Fibroblast of peridontal ligament (primary cell): ENCODE data around the gene SMAD3.

Experiments
- DNase-seq: peaks from one replicate; pipeline ENCODE4 v3.0.0-alpha.2; 2010; ENCODE audit errors: extremely low read depth

Gene SMAD3

DNA sequence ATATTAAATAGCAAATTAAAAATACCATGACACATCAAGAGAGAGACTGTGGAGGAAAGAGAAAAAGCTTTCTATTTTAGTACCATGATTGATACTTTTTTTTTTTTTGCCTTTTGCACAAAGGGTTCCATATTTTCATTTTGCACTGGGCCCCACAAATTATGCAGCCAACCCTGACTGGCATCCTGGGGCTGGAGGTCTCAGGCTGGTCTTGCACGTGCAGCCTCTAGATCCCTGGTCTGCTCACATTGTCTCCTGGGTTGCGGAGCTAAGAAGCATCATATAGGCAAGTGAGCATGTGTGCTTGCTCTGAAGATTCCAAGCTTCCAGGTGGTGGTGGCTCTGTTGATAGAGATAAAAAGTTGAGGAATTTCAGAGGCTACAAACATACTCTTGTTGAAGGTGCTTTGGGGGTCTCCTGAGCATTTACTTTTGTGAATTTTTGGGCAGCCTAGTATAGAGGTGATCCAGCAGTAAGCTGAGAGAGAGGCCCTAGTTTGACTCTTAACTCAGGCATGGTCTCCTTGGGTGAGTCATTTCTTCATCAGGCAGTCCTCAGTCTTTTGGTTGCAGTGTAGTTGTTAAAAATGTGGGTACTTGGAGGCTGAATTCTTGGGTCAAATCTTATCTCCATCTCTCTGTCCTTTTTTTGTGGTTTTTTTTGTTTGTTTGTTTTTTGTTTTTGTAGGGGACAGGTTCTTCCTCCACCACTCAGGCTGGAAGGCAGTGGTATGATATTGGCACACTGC, 31.3 kb downstream of the SMAD3 start:
- DNase-seq, result no peak

DNA sequence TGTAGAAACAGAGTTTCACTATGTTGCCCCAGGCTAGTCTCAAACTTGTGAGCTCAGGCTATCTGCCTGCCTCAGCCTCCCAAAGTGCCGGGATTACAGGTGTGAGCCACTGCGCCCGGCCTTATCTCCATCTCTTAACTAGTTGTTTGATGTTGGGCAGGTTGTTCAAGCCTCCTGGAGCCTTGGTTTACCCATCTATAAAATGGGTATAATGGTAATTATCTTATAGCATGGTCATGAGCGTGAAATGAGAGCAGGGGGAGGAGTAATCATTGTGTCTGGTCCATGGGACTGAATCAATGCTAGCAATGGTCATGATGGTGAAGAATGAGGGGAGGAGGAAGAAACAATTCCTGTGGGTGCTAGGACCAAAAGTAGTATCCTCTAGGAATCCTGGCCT, 32.0 kb downstream of the SMAD3 start:
- DNase-seq, result no peak

- DNase-seq, result peak; percentile 98
Measured at GRCh38 chr15:67097930-67098740, 32.7 kb downstream of the SMAD3 start.

GRCh38 chr15:67098768-67099282, 33.4 kb downstream of the SMAD3 start:
- DNase-seq, result no peak

DNA sequence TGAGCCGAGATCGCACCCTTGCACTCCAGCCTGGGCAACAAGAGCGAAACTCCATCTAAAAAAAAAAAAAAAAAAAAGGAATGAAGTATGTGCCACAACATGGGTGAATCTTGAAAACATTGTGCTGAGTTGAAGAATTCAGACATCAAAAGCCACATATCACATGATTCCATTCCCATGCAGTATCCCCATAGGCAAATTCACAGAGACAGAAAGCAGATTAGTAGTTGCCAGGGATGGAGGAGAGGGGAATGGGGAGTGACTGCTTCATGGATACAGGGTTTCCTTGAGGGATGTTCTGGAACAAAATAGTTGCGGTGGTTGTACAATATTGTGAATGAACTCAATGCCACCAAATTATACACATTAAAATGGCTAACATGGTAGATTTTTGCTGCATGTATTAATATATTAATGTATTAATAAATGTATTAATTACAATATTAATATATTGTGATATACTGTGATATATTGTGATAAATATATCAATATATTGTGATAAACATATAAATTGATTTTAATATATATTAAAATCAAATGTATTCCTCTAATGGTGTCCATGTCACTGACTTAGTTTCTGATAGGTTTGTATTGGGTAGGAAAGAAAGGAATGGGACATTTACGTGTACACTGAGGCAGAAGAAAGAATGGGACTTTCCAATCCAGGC, 34.9 kb downstream of the SMAD3 start:
- no peak for DNase-seq

DNA sequence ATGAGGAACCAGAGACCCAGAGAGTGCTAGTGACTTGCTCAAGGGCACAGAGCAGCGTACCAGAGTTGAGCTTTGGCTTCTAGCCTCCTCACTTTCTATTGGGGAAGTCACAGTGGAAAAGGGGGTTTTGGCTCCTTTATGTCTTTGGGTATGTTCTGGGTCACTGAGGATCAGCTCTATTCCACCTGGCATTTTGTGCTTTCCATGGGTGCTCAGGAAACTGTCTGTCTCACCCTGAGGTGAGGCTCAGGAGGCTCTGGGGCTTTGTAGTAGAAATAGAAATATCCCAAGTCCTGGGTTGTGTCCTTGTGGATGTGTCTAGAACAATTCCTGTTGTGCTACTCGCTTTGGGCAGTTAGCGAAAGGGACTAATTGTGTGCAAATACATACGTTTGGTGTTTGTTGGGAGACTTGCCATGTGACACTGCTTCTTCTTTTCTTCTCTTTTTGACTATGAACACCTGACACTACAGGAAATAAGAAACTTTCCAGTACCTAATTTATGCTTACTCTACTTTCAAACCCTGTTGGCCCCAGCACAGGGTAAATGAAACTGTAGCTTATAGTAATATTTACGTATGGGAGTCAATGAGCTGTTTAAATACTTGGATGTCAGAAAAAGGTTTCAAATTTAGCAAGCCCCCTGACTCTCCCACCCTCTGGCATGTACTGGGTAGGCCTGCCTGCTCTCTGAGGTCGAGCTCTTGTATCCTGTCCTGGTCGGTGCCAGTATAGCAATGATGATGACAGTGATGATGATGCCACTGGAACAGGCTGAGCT, 35.6 kb downstream of the SMAD3 start:
- no peak for DNase-seq

- peak; percentile 73 for DNase-seq
Measured at GRCh38 chr15:67101911-67102598, 36.7 kb downstream of the SMAD3 start.

GRCh38 chr15:67102599-67102929, 37.2 kb downstream of the SMAD3 start:
- no peak for DNase-seq

- DNase-seq, result no peak
Measured at GRCh38 chr15:67103021-67103420, 37.6 kb downstream of the SMAD3 start.

GRCh38 chr15:67103432-67103831, 38.0 kb downstream of the SMAD3 start:
- DNase-seq, result no peak

DNA sequence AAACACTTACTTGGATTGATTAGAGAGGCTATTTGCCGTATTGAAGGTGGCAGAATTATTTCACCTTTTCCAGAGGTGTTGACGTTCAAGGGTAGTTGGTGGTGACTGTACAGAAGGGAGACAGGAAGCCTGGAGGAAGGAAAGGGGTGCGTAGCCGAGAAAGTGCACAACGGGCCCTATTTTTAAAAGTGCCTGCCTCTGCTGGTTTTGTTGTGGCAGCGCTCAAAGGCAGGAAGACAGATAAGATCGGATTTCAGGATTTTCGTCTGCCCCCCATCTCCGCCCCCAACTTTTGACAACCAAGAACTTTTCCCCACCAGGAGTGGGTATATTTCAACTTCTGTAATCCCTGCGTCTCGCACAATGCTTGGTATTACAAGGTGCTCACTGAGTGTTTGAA, 38.5 kb downstream of the SMAD3 start:
- no peak for DNase-seq

DNA sequence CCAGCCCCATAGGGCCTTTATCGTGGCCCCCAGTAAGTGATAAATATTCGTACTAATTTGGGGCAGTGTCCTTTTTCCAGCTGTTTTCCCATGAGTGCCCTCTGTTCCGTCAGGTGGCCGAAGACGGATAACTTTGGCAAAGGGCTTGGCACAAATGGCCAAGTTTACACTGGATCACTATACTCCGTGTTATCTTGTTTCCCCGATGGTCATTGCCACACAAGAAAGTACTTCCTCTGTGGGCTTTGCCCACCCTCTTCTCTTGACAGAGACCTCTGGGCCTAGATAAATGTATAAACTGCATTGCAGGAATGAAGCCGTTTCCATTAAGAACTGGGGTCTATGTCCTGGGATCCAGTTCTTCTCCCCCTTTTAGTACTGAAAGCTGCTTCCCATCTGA, 39.1 kb downstream of the SMAD3 start:
- no peak for DNase-seq

DNA sequence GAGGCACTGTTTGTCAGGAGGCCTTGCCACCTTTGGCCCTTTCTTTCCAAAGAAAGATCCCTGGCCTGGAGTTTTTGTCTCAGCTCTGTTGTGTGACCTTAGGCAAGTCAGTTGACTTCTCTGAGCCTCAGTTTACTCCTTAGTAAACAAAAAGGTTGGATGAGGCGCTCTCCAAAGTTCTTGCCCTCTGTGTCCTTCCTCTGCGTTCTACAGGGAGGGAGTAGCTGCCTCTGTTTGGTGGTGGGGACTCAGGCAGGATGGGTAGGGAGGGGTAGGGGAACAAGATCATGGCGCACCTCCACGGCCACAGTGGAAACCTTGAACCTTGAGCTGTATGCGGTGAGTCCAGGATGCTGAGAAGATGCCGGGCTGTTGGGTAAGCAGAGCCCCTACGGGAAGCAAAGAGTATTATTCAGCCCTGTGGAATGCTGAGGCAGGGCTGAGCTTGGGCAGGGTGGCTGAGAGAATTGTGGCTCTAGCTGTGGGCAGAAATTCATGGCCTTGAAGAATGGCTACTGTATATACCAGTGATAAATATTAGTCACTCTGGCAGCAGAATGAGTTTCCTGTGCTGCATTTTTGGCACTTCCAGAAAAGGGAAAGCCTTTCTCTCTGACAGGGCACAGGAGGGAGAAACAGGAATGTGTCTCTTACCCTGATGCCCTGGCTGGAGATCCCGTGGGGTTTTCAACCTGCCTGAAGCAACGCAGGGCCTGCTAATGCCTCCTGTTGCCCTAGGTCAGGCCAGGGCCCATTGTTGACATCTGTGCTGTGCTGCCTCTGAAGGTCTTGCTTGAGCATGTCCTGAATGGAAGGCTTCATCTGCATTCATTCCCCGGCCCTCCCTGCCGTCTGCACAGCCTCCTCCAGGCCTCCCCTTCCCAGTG, 39.9 kb downstream of the SMAD3 start:
- peak; percentile 97 for DNase-seq

- no peak for DNase-seq
Measured at GRCh38 chr15:67105991-67106763, 40.8 kb downstream of the SMAD3 start.

GRCh38 chr15:67106764-67107013, 41.3 kb downstream of the SMAD3 start:
- no peak for DNase-seq

- peak; percentile 95 for DNase-seq
Measured at GRCh38 chr15:67107014-67107812, 41.8 kb downstream of the SMAD3 start.

DNA sequence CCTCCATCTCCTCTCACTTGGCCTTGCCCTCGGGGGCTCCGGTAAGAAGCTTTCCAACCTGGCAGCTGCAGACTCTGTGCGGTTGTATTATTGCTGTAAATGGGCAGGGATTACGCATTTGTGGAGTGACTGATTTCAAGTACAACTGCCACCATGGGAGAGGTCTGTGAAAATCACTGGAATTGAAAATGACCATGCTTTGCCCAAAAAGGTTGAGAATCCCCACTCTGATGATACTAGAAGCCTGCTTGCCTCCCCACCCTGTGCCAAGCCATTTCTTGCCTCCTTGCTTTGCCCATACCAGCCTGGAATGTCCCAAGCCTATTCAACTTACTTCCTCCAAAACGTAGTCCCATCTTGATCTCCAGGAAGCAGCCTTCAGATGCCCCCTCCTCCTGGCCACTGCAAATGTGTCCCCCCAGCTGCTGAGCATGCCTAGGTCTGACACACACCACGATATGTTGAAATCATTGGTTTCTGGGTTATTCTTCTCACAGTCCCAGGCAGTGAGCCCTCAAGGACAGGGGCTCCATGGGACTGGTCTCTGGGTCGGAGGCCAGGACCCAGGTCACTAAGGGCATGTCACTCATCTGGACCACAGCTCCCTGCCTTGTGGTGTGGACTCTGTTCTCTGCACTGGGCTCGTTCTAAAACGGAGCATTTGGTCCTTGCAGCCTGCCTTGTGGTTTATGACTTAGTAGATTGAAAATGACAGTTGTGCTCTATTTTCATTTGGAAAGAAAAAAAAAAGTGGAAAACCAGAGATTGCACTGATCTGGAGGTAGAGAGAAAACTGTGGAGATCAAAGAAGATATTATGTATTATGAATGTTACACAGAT, 42.9 kb downstream of the SMAD3 start:
- peak; percentile 39 for DNase-seq
